ENCODE measurements around the gene DCAF12L1.

Gene DCAF12L1

DNA sequence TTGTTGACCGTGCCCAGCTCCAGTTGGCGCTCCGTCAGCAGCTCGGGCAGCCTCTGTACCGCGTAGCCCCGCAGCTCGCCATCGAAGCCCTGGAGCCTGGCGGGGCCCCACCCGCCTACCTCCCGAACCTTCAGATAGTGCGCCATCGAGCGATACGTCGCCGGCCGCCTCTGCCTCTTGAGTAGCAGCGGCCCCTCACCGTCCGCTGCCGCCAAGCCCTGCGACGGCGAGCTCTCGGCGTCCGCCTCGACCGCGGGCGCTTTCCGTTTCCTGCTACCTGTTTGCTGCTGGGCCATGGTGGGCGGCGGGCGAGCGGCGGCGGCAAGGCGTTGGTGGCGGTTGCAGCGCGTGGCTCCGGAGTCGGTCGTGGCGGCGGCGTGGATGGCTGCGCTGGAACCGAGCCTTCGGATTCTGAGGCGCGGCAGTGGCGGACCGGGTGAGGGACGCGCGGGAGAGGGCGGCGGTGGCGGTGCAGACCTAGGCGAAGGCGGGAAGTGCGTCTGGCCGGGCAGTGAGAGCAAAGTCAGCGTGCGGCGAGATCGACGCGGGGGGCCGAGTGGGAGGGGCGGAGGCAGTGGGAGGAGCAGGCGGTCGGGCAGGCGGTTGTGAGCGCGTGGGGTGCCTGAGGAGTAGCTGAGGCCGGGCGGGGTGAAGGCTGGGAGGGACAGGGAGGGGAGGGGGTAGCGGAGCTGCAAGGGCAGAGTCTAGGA lies at the start of gene DCAF12L1:
Gene DCAF12L1 (minus strand): TSS at position 502 of the 710 bp plus-strand sequence. CDS start 206 bp downstream, at position 296.
- DNase-seq (ENCODE audit: low read depth) = no peak

- DNase-seq (ENCODE audit: low read depth) = no peak
Observed at GRCh38 chrX:126580877-126581276, 28.3 kb upstream of the DCAF12L1 start.

DNA sequence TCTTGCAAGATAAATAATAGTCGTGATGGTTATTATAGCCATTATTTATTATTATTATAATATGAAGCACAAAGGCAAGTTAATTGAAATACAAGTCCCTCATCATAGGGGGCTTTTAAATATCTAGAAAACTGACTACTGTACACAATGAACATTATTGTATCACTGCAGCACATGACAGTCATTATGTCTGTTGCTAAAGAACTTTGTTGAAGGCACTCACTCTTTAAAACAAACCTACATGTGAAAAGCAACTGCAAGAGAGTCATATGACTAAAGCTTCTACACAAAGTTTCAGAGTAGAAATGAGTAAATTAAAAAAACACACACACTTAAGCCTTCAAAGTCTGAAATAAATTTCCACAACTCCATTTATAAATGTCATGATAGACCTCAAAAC lies 23.3 kb upstream of the DCAF12L1 start:
- no peak for DNase-seq (ENCODE audit: low read depth)

GRCh38 chrX:126557151-126557550 lies 4.5 kb upstream of the DCAF12L1 start:
- no peak for DNase-seq (ENCODE audit: low read depth)

- DNase-seq (ENCODE audit: low read depth) = no peak
Observed at GRCh38 chrX:126551725-126552312, 795 bp downstream of the DCAF12L1 start.

GRCh38 chrX:126551306-126551705 lies 1.3 kb downstream of the DCAF12L1 start:
- DNase-seq (ENCODE audit: low read depth) = no peak

GRCh38 chrX:126550816-126551215 lies 1.8 kb downstream of the DCAF12L1 start:
- no peak for DNase-seq (ENCODE audit: low read depth)

DNA sequence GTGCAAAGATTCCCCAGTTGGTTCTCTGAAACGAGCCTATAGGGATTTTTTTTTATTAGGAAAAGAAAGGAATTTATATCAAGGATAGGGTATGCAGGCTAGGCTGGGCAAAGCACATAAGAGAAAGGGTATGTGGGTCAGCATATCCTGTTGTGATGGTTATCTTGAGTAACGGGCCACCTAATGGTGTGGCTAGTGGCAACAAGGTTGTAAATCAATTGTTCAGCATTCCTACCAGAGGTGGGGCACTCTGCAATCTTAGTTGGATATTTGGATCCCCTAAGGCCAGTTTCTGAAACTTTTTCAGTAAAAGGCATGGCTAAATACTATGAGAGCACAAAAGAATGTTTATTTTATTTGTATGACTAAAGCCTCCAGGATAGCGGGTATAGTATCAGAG lies 42.7 kb downstream of the DCAF12L1 start:
- no peak for DNase-seq (ENCODE audit: low read depth)
